GM23248 (cell line): ENCODE results near the gene PADI1.

Experiments used
- EZH2 ChIP-seq: fragments of 200-600 bp; sonication (generic); IDR thresholded peaks from 2 replicates; pipeline ENCODE4 v1.6.1; 2018; ENCODE audit warnings: antibody characterized with exemption, mild to moderate bottlenecking; ENCODE audit not compliant: insufficient read depth, poor library complexity, severe bottlenecking
- EZH2phosphoT487 ChIP-seq: fragments of 200-600 bp; sonication (generic); IDR thresholded peaks from 2 replicates; pipeline ENCODE4 v1.6.1; 2018; ENCODE audit warnings: antibody characterized with exemption, moderate library complexity, mild to moderate bottlenecking, low read depth; ENCODE audit not compliant: insufficient read depth

DNA sequence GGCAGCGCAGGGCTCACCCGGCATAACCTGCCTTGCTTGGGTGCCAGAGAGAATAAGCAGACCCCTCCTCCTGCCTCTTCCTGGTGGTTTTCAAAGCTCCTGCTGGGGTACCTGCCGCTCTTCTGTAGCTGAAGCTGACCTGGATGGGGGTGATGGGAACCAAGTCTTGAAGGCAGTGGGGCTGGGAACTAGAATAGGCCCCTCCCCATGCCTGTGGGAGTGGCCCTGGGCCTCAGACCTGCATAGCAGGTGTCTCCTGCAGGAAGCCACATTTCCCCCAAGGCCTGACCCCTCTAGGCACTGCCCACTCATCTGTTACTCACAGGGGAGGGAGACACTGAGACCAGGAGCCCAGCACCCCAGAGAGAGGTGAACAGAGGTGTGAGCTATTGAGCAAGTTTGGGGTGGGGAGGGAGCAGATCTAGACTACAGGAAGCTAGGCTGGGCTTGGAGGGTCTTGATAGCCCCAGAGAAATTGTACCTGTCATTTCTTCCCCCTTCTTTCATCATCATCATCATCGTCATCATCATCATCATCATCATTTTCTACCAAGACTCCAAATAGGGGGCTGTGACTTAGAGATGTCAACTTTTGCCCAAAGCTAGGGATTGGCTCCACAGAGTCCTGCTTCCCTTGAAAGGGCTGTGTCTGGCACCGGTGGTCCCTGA, 10.1 kb downstream of the PADI1 start:
- TF ChIP-seq EZH2phosphoT487 (no peak), EZH2 (no peak)
